Measurements from ENCODE around the gene CCDC13.

Gene CCDC13

GRCh38 chr3:42750834-42751233 is 22.2 kb downstream of the CCDC13 start:
- Histone ChIP-seq H3K27me3 (ENCODE audit: insufficient read depth, poor library complexity, severe bottlenecking) (no peaks in the 10 kb centered on the region), H3K27ac (replicated peaks) (no peak overlapping the region), H3K4me3 (replicated peaks; ENCODE audit: insufficient read depth, low read length) (no peak overlapping the region)
- no peak for DNase-seq (ENCODE audit: low read depth in 1 of 2, low spot score in 1 of 2)
- no peak for TF ChIP-seq GABPA (IDR thresholded peaks at IDR 0.05; ENCODE audit: low read depth)
- TF ChIP-seq, protein P1, sequence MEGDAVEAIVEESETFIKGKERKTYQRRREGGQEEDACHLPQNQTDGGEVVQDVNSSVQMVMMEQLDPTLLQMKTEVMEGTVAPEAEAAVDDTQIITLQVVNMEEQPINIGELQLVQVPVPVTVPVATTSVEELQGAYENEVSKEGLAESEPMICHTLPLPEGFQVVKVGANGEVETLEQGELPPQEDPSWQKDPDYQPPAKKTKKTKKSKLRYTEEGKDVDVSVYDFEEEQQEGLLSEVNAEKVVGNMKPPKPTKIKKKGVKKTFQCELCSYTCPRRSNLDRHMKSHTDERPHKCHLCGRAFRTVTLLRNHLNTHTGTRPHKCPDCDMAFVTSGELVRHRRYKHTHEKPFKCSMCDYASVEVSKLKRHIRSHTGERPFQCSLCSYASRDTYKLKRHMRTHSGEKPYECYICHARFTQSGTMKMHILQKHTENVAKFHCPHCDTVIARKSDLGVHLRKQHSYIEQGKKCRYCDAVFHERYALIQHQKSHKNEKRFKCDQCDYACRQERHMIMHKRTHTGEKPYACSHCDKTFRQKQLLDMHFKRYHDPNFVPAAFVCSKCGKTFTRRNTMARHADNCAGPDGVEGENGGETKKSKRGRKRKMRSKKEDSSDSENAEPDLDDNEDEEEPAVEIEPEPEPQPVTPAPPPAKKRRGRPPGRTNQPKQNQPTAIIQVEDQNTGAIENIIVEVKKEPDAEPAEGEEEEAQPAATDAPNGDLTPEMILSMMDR (IDR thresholded peaks at IDR 0.05; ENCODE audit: insufficient read depth, low read length): no peak
- TF ChIP-seq REST (IDR thresholded peaks at IDR 0.05; ENCODE audit: insufficient replicate concordance, low read depth): no peak
- TF ChIP-seq SPI1 (IDR thresholded peaks at IDR 0.05; ENCODE audit: borderline replicate concordance, low read depth): no peak

DNA sequence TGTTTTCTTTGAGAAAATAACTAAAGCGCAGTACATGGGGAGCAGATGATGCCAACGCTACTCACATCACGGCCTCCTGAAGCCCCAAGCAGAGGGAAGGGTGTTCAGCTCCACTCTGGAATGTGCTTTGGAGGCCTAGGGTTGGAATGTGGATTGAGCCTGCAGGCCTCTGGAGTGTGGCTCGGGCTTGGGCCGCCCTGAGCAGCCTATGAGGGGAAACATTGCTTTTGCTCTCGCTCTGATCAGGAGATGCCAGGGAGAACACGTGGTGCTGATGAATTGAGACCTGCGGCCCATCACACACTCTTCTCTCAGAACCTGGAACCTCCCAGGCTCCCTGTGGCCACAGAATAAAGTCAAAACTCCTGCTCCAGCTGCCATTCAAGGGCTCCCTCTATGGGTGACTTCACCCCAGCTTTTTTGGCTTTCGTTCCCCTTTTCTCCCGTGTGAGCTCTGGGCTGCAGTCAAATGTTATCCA is 23.3 kb downstream of the CCDC13 start:
- Histone ChIP-seq H3K27ac (replicated peaks) (no peak overlapping the region), H3K27me3 (ENCODE audit: insufficient read depth, poor library complexity, severe bottlenecking) (no peaks in the 10 kb centered on the region), H3K4me3 (replicated peaks; ENCODE audit: insufficient read depth, low read length) (no peak overlapping the region)
- peak in 1 of 2 experiments; percentile 68 for DNase-seq (ENCODE audit: low read depth in 1 of 2, low spot score in 1 of 2)
- TF ChIP-seq, protein P1 (IDR thresholded peaks at IDR 0.05; ENCODE audit: insufficient read depth, low read length): peak; percentile 68
- no peak for TF ChIP-seq POLR2AphosphoS5 (IDR thresholded peaks at IDR 0.05; ENCODE audit: low read depth)

DNA sequence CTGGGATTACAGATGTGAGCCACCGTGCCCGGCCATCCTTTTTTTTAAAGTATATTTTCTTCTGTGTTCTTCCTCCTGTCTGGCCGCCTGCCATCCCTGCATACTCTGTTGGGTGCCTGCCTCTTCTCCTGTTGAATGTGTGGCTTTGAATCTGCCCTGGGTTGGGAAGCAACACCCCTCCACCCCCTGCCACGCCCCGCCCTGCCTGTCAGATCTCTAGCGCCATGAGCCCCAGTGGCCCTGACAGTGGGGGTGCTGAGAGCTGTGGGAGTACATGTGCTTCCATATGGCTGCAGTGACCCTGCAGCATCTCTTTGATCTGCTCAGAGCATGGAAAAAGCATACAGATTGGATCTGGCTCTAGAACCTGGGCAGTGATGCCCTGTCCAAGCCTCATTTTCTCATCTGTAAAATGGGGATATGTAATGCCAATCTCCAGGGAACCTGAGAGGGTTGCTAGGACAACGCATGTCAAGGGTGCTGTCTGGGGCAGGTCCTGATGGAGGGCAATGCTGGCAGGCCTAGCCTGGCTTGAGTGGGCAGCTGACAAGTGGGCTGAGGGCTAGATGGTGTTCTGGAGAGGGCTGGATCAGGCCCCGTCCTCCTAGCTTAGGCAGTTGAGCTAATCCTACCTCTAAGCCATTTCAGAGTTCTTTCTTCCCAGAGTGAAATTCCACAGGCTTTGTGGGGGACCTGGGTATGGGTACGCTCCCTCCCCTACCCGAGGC is 23.9 kb downstream of the CCDC13 start:
- no peak for DNase-seq (ENCODE audit: low read depth in 1 of 2, low spot score in 1 of 2)
- H3K27me3 ChIP-seq (ENCODE audit: insufficient read depth, poor library complexity, severe bottlenecking): no peaks in the 10 kb centered on the region
- H3K27ac ChIP-seq (replicated peaks): no peak overlapping the region
- H3K4me3 ChIP-seq (replicated peaks; ENCODE audit: insufficient read depth, low read length): no peak overlapping the region
- TF ChIP-seq GABPA (IDR thresholded peaks at IDR 0.05; ENCODE audit: low read depth) (no peak), POLR2AphosphoS5 (IDR thresholded peaks at IDR 0.05; ENCODE audit: low read depth) (no peak), SPI1 (IDR thresholded peaks at IDR 0.05; ENCODE audit: borderline replicate concordance, low read depth) (no peak), REST (IDR thresholded peaks at IDR 0.05; ENCODE audit: insufficient replicate concordance, low read depth) (no peak)
- TF ChIP-seq, protein P1 (IDR thresholded peaks at IDR 0.05; ENCODE audit: insufficient read depth, low read length): no peak

GRCh38 chr3:42747581-42747980 is 25.5 kb downstream of the CCDC13 start:
- Histone ChIP-seq H3K27me3 (ENCODE audit: insufficient read depth, poor library complexity, severe bottlenecking) (no peaks in the 10 kb centered on the region), H3K4me3 (replicated peaks; ENCODE audit: insufficient read depth, low read length) (no peak overlapping the region), H3K27ac (replicated peaks) (no peak overlapping the region)
- DNase-seq (ENCODE audit: low read depth in 1 of 2, low spot score in 1 of 2): no peak
- TF ChIP-seq REST (IDR thresholded peaks at IDR 0.05; ENCODE audit: insufficient replicate concordance, low read depth) (no peak), SPI1 (IDR thresholded peaks at IDR 0.05; ENCODE audit: borderline replicate concordance, low read depth) (no peak), GABPA (IDR thresholded peaks at IDR 0.05; ENCODE audit: low read depth) (no peak), POLR2AphosphoS5 (IDR thresholded peaks at IDR 0.05; ENCODE audit: low read depth) (no peak)
- TF ChIP-seq, protein P1 (IDR thresholded peaks at IDR 0.05; ENCODE audit: insufficient read depth, low read length): no peak
